Hypothalamus (tissue), 51 donors: Measurements from ENCODE around the gene MFRP.

ENCODE experiments used
- DNase-seq, 51 donors: peaks; one replicate each; lab custom pipeline; 2025; lab: John Stamatoyannopoulos, UW

The MFRP gene

GRCh38 chr11:119338965-119339588, 7.4 kb downstream of the MFRP start:
- peak in 2 of 51 donors; percentile 16 to 37 for DNase-seq

- peak in 41 of 51 donors; percentile 10 to 85 (median 63) for DNase-seq
Measured at GRCh38 chr11:119338318-119338890, 8.1 kb downstream of the MFRP start.

- DNase-seq = peak in 1 of 51 donors; percentile 29
Measured at GRCh38 chr11:119337581-119338317, 8.8 kb downstream of the MFRP start.

- no peak for DNase-seq
Measured at GRCh38 chr11:119336744-119337469, 9.6 kb downstream of the MFRP start.

- DNase-seq = peak in 19 of 51 donors; percentile 11 to 69 (median 43)
Measured at GRCh38 chr11:119335655-119336543, 10.6 kb downstream of the MFRP start.

- no peak for DNase-seq
Measured at GRCh38 chr11:119335091-119335654, 11.3 kb downstream of the MFRP start.

- peak; percentile 52 to 98 (median 93) for DNase-seq
Measured at GRCh38 chr11:119334174-119334930, 12.2 kb downstream of the MFRP start, which contains the start of gene RNF26. Gene RNF26 (plus strand): TSS chr11:119334527. CDS start chr11:119335123, 596 bp downstream.

- no peak for DNase-seq
Measured at GRCh38 chr11:119332111-119332765, 14.3 kb downstream of the MFRP start.

GRCh38 chr11:119330237-119330636, 16.3 kb downstream of the MFRP start:
- DNase-seq = no peak

- no peak for DNase-seq
Measured at GRCh38 chr11:119329320-119329719, 17.2 kb downstream of the MFRP start.

GRCh38 chr11:119324189-119324588, 22.3 kb downstream of the MFRP start:
- no peak for DNase-seq

- DNase-seq = peak in 38 of 51 donors; percentile 12 to 91 (median 52)
Measured at GRCh38 chr11:119323532-119324033, 22.9 kb downstream of the MFRP start.

GRCh38 chr11:119322921-119323531, 23.5 kb downstream of the MFRP start:
- DNase-seq = no peak

- no peak for DNase-seq
Measured at GRCh38 chr11:119322360-119322739, 24.2 kb downstream of the MFRP start.

GRCh38 chr11:119320776-119321524, 25.6 kb downstream of the MFRP start:
- DNase-seq = peak in 15 of 51 donors; percentile 39 to 78 (median 53)

- peak in 36 of 51 donors; percentile 20 to 89 (median 61) for DNase-seq
Measured at GRCh38 chr11:119320240-119320775, 26.2 kb downstream of the MFRP start.
